ENCODE measurements around the gene RLN3. TPM values are rescaled to one million over a fixed set of nuclear protein-coding genes. Genes with fewer than 3 reads are reported as not detected.

The RLN3 gene
- total RNA-seq, 1 donor from 2014 or later, result not detected

DNA sequence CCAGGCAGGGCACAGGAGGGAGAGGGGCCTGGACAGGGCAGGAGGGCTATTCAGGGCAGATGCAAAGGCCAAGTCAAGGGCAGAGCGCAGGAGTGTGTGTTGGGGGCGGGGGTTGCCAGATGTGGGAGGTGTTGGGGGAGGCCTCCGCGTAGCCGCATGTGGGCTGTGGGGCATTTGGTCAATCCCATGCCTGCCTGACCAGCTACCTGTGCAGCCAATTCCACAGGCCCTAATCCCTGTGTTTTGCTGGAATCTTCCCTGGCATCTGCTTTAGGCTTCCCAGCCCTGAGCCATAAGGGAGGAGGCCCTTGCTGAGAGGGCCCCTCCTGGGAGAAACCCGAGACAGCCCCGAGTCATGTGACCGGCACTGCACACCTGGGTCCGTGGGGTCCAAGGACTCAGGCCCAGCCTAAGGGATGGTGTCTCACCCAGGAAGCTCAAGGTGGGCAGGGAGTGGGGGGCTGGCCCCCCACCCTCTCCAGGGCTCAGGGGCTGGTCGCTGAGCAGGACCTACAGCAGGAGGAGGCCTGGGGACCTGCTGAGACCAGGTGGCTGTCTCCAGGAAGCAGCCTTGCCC, 42.1 kb upstream of the RLN3 start:
- no peak for DNase-seq (ENCODE audit: low read depth)
- H3K4me3 ChIP-seq (ENCODE audit: low read depth, low read length), result no peak overlapping the region
- no peak for TF ChIP-seq CTCF (conservative IDR thresholded peaks at IDR 0.05; ENCODE audit: low read depth, low read length)

- no peak for TF ChIP-seq CTCF (conservative IDR thresholded peaks at IDR 0.05; ENCODE audit: low read depth, low read length)
- no peak overlapping the region for H3K4me3 ChIP-seq (ENCODE audit: low read depth, low read length)
- no peak for DNase-seq (ENCODE audit: low read depth)
Measured at GRCh38 chr19:13986348-13986904, 41.5 kb upstream of the RLN3 start.

DNA sequence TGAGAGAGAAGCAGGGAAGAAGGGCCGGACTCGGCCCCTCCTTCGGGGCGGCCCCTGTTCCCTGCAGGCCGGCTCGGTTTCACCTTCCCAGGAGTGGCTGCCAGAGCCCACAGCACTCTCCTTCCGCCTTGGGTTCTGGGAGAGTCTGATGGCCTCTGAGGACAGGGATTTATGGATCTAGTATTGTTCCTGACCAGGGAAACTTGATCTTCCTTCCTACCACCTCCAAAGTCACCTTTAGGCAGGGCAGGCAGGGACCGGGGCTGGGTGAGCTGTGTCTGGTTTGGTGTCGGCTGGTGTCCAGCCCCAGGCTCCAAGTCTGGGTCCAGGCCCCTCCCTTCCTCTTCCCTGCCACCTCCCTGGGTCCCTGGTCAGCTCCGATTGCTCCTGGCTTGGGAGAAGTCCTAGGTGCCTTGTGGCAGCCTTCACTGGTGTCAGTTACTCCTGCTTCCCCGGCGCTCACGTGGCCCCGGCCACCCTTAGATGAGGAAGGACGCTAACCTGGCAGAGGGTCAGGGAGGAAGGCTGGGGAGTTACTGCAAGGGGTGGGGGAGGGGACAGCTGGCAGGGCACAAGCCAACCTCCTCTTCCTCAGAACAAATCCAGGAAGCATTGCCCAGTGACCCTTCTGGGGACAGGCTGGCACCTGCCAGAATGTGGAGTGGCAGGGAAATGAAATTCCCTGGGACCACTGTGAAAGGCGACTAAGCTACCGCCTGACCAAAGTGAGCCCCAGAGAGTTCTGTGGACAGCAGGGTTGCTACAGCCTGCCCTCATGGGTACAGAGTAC, 40.7 kb upstream of the RLN3 start:
- no peak for TF ChIP-seq CTCF (conservative IDR thresholded peaks at IDR 0.05; ENCODE audit: low read depth, low read length)
- no peak for DNase-seq (ENCODE audit: low read depth)

DNA sequence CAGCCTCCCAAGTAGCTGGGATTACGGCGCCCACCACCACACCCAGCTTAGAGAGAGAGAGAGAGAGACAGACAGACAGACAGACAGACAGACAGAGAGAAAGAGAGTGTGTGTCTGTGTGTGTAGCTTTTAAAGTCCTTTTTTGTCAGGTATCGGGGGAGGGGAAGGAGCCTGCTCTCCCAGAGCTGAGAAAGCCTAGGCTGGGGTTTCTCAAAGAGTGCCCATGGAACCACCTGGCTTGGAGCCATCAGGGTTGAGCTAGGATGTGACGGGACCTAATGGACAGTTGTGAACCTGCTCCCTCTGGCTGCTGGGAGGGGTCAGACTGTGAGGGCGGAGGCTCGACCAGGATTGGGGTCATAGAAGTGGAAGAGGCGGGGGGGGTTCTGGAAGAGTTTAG, 38.5 kb upstream of the RLN3 start:
- H3K4me3 ChIP-seq (ENCODE audit: low read depth, low read length), result no peak overlapping the region
- DNase-seq (ENCODE audit: low read depth), result no peak
- TF ChIP-seq CTCF (conservative IDR thresholded peaks at IDR 0.05; ENCODE audit: low read depth, low read length), result no peak

More for the DNA sequence above, 40.7 kb upstream of the RLN3 start:
- H3K4me3 ChIP-seq (ENCODE audit: low read depth, low read length), result no peak overlapping the region

GRCh38 chr19:13990085-13990484, 37.9 kb upstream of the RLN3 start:
- TF ChIP-seq CTCF (conservative IDR thresholded peaks at IDR 0.05; ENCODE audit: low read depth, low read length), result no peak
- no peak overlapping the region for H3K4me3 ChIP-seq (ENCODE audit: low read depth, low read length)
- no peak for DNase-seq (ENCODE audit: low read depth)

- DNase-seq (ENCODE audit: low read depth), result no peak
- no peak for TF ChIP-seq CTCF (conservative IDR thresholded peaks at IDR 0.05; ENCODE audit: low read depth, low read length)
Measured at GRCh38 chr19:13992025-13992424, 35.9 kb upstream of the RLN3 start.

More at GRCh38 chr19:13992025-13992424, 35.9 kb upstream of the RLN3 start:
- no peak overlapping the region for H3K4me3 ChIP-seq (ENCODE audit: low read depth, low read length)
